Astrocyte (in vitro differentiated cells and primary cell): ENCODE results near the gene MYO5B.

ENCODE experiments used
- CTCF ChIP-seq: IDR thresholded peaks from 2 replicates; pipeline ENCODE4 v1.5.1; 2011; ENCODE audit warnings: low read depth, mild to moderate bottlenecking, inconsistent platforms, low read length, moderate library complexity; ENCODE audit not compliant: insufficient read depth
- EZH2 ChIP-seq: IDR thresholded peaks from 2 replicates; pipeline ENCODE4 v1.6.1; 2012; ENCODE audit warnings: mild to moderate bottlenecking, low read length, inconsistent platforms; ENCODE audit not compliant: insufficient read depth

GRCh38 chr18:50065527-50065926, 129.4 kb downstream of the MYO5B start:
- TF ChIP-seq CTCF (no peak), EZH2 (no peak)
